Mesendoderm (in vitro differentiated cells): ENCODE results near the gene SVIP.

Source experiments
- DNase-seq: peaks from one replicate; pipeline ENCODE4 v3.0.0; 2013
- H2AK5ac ChIP-seq: 2 replicates; pipeline ENCODE4 v1.6.1; 2013; ENCODE audit warnings: low read length, inconsistent platforms
- H2BK120ac ChIP-seq: 2 replicates; pipeline ENCODE4 v1.6.1; 2013; ENCODE audit warnings: low read depth, mild to moderate bottlenecking, low read length, moderate library complexity, mixed read lengths
- H2BK15ac ChIP-seq: replicated peaks from 2 replicates; pipeline ENCODE4 v1.6.1; 2013; ENCODE audit warnings: low read depth, mild to moderate bottlenecking, moderate library complexity
- H2BK5ac ChIP-seq: 2 replicates; pipeline ENCODE4 v1.6.1; 2013; ENCODE audit warnings: low read length, inconsistent platforms
- H3K18ac ChIP-seq: 2 replicates; pipeline ENCODE4 v1.6.1; 2013; ENCODE audit warnings: mild to moderate bottlenecking, low read length, mixed read lengths
- H3K23ac ChIP-seq: one replicate; pipeline ENCODE4 v1.6.1; 2013; ENCODE audit warnings: low read length
- H3K27ac ChIP-seq: 2 replicates; pipeline ENCODE4 v1.5.1; 2013; ENCODE audit warnings: low read depth, mild to moderate bottlenecking, inconsistent platforms, low read length, moderate library complexity
- H3K27me3 ChIP-seq: 2 replicates; pipeline ENCODE4 v1.6.1; 2013; ENCODE audit warnings: low read length, control low read depth, mild to moderate bottlenecking, inconsistent platforms; ENCODE audit not compliant: insufficient read depth, poor library complexity
- H3K36me3 ChIP-seq: 2 replicates; pipeline ENCODE4 v1.6.1; 2013; ENCODE audit warnings: low read length, inconsistent platforms; ENCODE audit not compliant: control insufficient read depth, insufficient read depth
- H3K4ac ChIP-seq: one replicate; pipeline ENCODE4 v1.6.1; 2013; ENCODE audit warnings: low read depth, mild to moderate bottlenecking, low read length, moderate library complexity
- H3K4me1 ChIP-seq: 2 replicates; pipeline ENCODE4 v1.6.1; 2013; ENCODE audit warnings: low read depth, low read length, inconsistent platforms; ENCODE audit not compliant: control insufficient read depth
- H3K4me2 ChIP-seq: 2 replicates; pipeline ENCODE4 v1.6.1; 2013; ENCODE audit warnings: low read length
- H3K4me3 ChIP-seq: 2 replicates; pipeline ENCODE4 v1.5.1; 2013; ENCODE audit warnings: mild to moderate bottlenecking, low read length
- H3K56ac ChIP-seq: one replicate; pipeline ENCODE4 v1.6.1; 2013; ENCODE audit warnings: low read length
- H3K79me1 ChIP-seq: 2 replicates; pipeline ENCODE4 v1.6.1; 2013; ENCODE audit warnings: low read length, inconsistent platforms
- H3K79me2 ChIP-seq: 2 replicates; pipeline ENCODE4 v1.6.1; 2013; ENCODE audit warnings: mild to moderate bottlenecking, low read length; ENCODE audit not compliant: control insufficient read depth, insufficient read depth
- H3K9ac ChIP-seq: 2 replicates; pipeline ENCODE4 v1.6.1; 2013; ENCODE audit warnings: low read length, inconsistent platforms
- H4K5ac ChIP-seq: one replicate; pipeline ENCODE4 v1.6.1; 2013; ENCODE audit warnings: low read length
- H4K8ac ChIP-seq: one replicate; pipeline ENCODE4 v1.6.1; 2013; ENCODE audit warnings: low read depth, mild to moderate bottlenecking, control low read depth, low read length, moderate library complexity
- WGBS: extraction: QIAGEN DNeasy Blood & Tissue Kit; methylation state at CpG from one replicate; pipeline ENCODE4 v1.1.7; 2013; ENCODE audit warnings: low lambda C conversion rate, missing lambda C conversion rate; ENCODE audit not compliant: insufficient coverage; ENCODE audit errors: extremely low coverage; 5-methylcytosine and 5-hydroxymethylcytosine counted together

SVIP gene

GRCh38 chr11:22807391-22807790 is 22.2 kb downstream of the SVIP start:
- Histone ChIP-seq H3K9ac (no peak overlapping the region), H2BK120ac (no peak overlapping the region), H3K79me1 (no peaks in the 10 kb centered on the region), H3K18ac (no peak overlapping the region), H3K4ac (no peak overlapping the region), H3K36me3 (no peaks in the 10 kb centered on the region), H3K79me2 (no peaks in the 10 kb centered on the region), H3K56ac (no peak overlapping the region), H3K27me3 (no peaks in the 10 kb centered on the region), H2BK15ac (no peak overlapping the region), H3K4me2 (no peak overlapping the region), H4K8ac (no peak overlapping the region), H2BK5ac (no peak overlapping the region), H3K4me1 (no peaks in the 10 kb centered on the region), H4K5ac (no peak overlapping the region), H2AK5ac (no peak overlapping the region), H3K27ac (no peak overlapping the region), H3K23ac (no peak overlapping the region), H3K4me3 (no peak overlapping the region)
- no CpG with 5 or more reads among the region's 2 CpGs for WGBS
- DNase-seq = no peak

GRCh38 chr11:22802861-22803260 is 26.7 kb downstream of the SVIP start:
- H2BK120ac ChIP-seq = no peak overlapping the region
- H3K79me1 ChIP-seq = no peaks in the 10 kb centered on the region
- H3K4me3 ChIP-seq = no peak overlapping the region
- no peak overlapping the region for H3K9ac ChIP-seq
- H3K4me1 ChIP-seq = no peaks in the 10 kb centered on the region
- H3K27me3 ChIP-seq = no peaks in the 10 kb centered on the region
- no peaks in the 10 kb centered on the region for H3K79me2 ChIP-seq
- no peak overlapping the region for H4K8ac ChIP-seq
- H3K27ac ChIP-seq = no peak overlapping the region
- H3K4me2 ChIP-seq = no peak overlapping the region
- no peak overlapping the region for H2BK5ac ChIP-seq
- no peak overlapping the region for H2BK15ac ChIP-seq
- no peak overlapping the region for H3K56ac ChIP-seq
- H3K36me3 ChIP-seq = no peaks in the 10 kb centered on the region
- H3K23ac ChIP-seq = no peak overlapping the region
- H2AK5ac ChIP-seq = no peak overlapping the region
- H4K5ac ChIP-seq = no peak overlapping the region
- no peak for DNase-seq
- H3K4ac ChIP-seq = no peak overlapping the region
- no CpG with 5 or more reads among the region's 4 CpGs for WGBS
- H3K18ac ChIP-seq = no peak overlapping the region

- WGBS = no CpG with 5 or more reads among the region's 5 CpGs
- Histone ChIP-seq H3K4ac (no peak overlapping the region), H3K9ac (no peak overlapping the region), H3K4me1 (no peaks in the 10 kb centered on the region), H3K4me2 (no peak overlapping the region), H3K79me2 (no peaks in the 10 kb centered on the region), H4K5ac (no peak overlapping the region), H3K27me3 (no peaks in the 10 kb centered on the region), H3K36me3 (no peaks in the 10 kb centered on the region), H2BK15ac (no peak overlapping the region), H3K79me1 (no peaks in the 10 kb centered on the region), H2BK5ac (no peak overlapping the region), H3K27ac (no peak overlapping the region), H2BK120ac (no peak overlapping the region), H4K8ac (no peak overlapping the region), H2AK5ac (no peak overlapping the region), H3K4me3 (no peak overlapping the region), H3K56ac (no peak overlapping the region), H3K18ac (no peak overlapping the region), H3K23ac (no peak overlapping the region)
- no peak for DNase-seq
Observed at GRCh38 chr11:22800482-22800881, 29.1 kb downstream of the SVIP start.

GRCh38 chr11:22798901-22799300 is 30.7 kb downstream of the SVIP start:
- DNase-seq = no peak
- Histone ChIP-seq H2BK15ac (no peak overlapping the region), H3K4me1 (no peaks in the 10 kb centered on the region), H3K18ac (no peak overlapping the region), H3K27ac (no peak overlapping the region), H3K4me2 (no peak overlapping the region), H4K8ac (no peak overlapping the region), H3K79me2 (no peaks in the 10 kb centered on the region), H3K27me3 (no peaks in the 10 kb centered on the region), H3K23ac (no peak overlapping the region), H3K56ac (no peak overlapping the region), H2AK5ac (no peak overlapping the region), H3K9ac (no peak overlapping the region), H2BK5ac (no peak overlapping the region), H3K79me1 (no peaks in the 10 kb centered on the region), H3K4me3 (no peak overlapping the region), H2BK120ac (no peak overlapping the region), H3K4ac (no peak overlapping the region), H3K36me3 (no peaks in the 10 kb centered on the region), H4K5ac (no peak overlapping the region)
- WGBS = no CpG with 5 or more reads among the region's 1 CpG

- Histone ChIP-seq H3K56ac (no peak overlapping the region), H3K79me1 (no peaks in the 10 kb centered on the region), H2BK15ac (no peak overlapping the region), H3K18ac (no peak overlapping the region), H2BK5ac (no peak overlapping the region), H3K4ac (no peak overlapping the region), H4K8ac (no peak overlapping the region), H3K23ac (no peak overlapping the region), H3K27me3 (no peaks in the 10 kb centered on the region), H3K4me2 (no peak overlapping the region), H2AK5ac (no peak overlapping the region), H3K9ac (no peak overlapping the region), H4K5ac (no peak overlapping the region), H3K4me3 (no peak overlapping the region), H2BK120ac (no peak overlapping the region), H3K27ac (no peak overlapping the region), H3K4me1 (no peaks in the 10 kb centered on the region), H3K79me2 (no peaks in the 10 kb centered on the region), H3K36me3 (no peaks in the 10 kb centered on the region)
- no peak for DNase-seq
- no CpG with 5 or more reads among the region's 3 CpGs for WGBS
Observed at GRCh38 chr11:22797047-22797446, 32.6 kb downstream of the SVIP start.

- no peak overlapping the region for H2BK5ac ChIP-seq
- no peaks in the 10 kb centered on the region for H3K27me3 ChIP-seq
- no peak overlapping the region for H2BK120ac ChIP-seq
- no peaks in the 10 kb centered on the region for H3K4me1 ChIP-seq
- H2AK5ac ChIP-seq = no peak overlapping the region
- no CpG with 5 or more reads among the region's 1 CpG for WGBS
- H2BK15ac ChIP-seq = no peak overlapping the region
- H3K79me2 ChIP-seq = no peaks in the 10 kb centered on the region
- no peak overlapping the region for H3K9ac ChIP-seq
- H3K27ac ChIP-seq = no peak overlapping the region
- no peak overlapping the region for H4K5ac ChIP-seq
- H3K56ac ChIP-seq = no peak overlapping the region
- H3K36me3 ChIP-seq = no peaks in the 10 kb centered on the region
- H3K18ac ChIP-seq = no peak overlapping the region
- H3K23ac ChIP-seq = no peak overlapping the region
- no peak overlapping the region for H4K8ac ChIP-seq
- no peaks in the 10 kb centered on the region for H3K79me1 ChIP-seq
- no peak for DNase-seq
- no peak overlapping the region for H3K4ac ChIP-seq
- no peak overlapping the region for H3K4me3 ChIP-seq
- H3K4me2 ChIP-seq = no peak overlapping the region
Observed at GRCh38 chr11:22795914-22796313, 33.7 kb downstream of the SVIP start.
